ENCODE measurements around the gene HCN1.
"Not testable (repeated sequence)": the region's sequence is repeated elsewhere in the genome, so short reads cannot be mapped to it uniquely, and the experiment has no call there.

HCN1 gene

GRCh38 chr5:45623832-45624231 lies 72.3 kb downstream of the HCN1 start:
- intact Hi-C loops (cut with DNase I) = no loop called here
- DNase-seq = no peak

- intact Hi-C loops (cut with DNase I) = no loop called here
These were observed 73.8 kb downstream of the HCN1 start for GRCh38 chr5:45622365-45622764.

GRCh38 chr5:45617859-45618416 lies 78.2 kb downstream of the HCN1 start:
- no peak for DNase-seq
- intact Hi-C loops (cut with DNase I) = no loop called here

More at GRCh38 chr5:45622365-45622764, 73.8 kb downstream of the HCN1 start:
- no peak for DNase-seq

- no peak for DNase-seq
- intact Hi-C loops (cut with DNase I) = no loop called here
These were observed 86.5 kb downstream of the HCN1 start for GRCh38 chr5:45609661-45610060.

GRCh38 chr5:45604092-45604491 lies 92.1 kb downstream of the HCN1 start:
- no peak for DNase-seq
- intact Hi-C loops (cut with DNase I) = no loop called here

GRCh38 chr5:45601424-45601823 lies 94.8 kb downstream of the HCN1 start:
- DNase-seq = no peak
- intact Hi-C loops (cut with DNase I) = no loop called here

- DNase-seq = no peak
- intact Hi-C loops (cut with DNase I) = no loop called here
These were observed 99.9 kb downstream of the HCN1 start for GRCh38 chr5:45596320-45596719.

- intact Hi-C loops (cut with DNase I) = not testable (repeated sequence)
- peak in 3 of 10 donors; percentile 18 to 60 (median 58) for DNase-seq
These were observed 110.2 kb downstream of the HCN1 start for GRCh38 chr5:45586001-45586400.

GRCh38 chr5:45578270-45578669 lies 117.9 kb downstream of the HCN1 start:
- intact Hi-C loops (cut with DNase I) = no loop called here
- DNase-seq = no peak

- DNase-seq = no peak
- intact Hi-C loops (cut with DNase I) = no loop called here
These were observed 127.4 kb downstream of the HCN1 start for GRCh38 chr5:45568813-45569212.

GRCh38 chr5:45542421-45542820 lies 153.8 kb downstream of the HCN1 start:
- intact Hi-C loops (cut with DNase I) = no loop called here
- no peak for DNase-seq

GRCh38 chr5:45533663-45534062 lies 162.5 kb downstream of the HCN1 start:
- DNase-seq = no peak
- intact Hi-C loops (cut with DNase I) = no loop called here

GRCh38 chr5:45532826-45533624 lies 163.2 kb downstream of the HCN1 start:
- no peak for DNase-seq
- intact Hi-C loops (cut with DNase I) = no loop called here

GRCh38 chr5:45521067-45521466 lies 175.1 kb downstream of the HCN1 start:
- intact Hi-C loops (cut with DNase I) = no loop called here
- DNase-seq = no peak

- intact Hi-C loops (cut with DNase I) = no loop called here
- DNase-seq = no peak
These were observed 183.7 kb downstream of the HCN1 start for GRCh38 chr5:45512521-45512920.

- intact Hi-C loops (cut with DNase I) = no loop called here
- DNase-seq = no peak
These were observed 186.8 kb downstream of the HCN1 start for GRCh38 chr5:45509371-45509770.

- no peak for DNase-seq
- intact Hi-C loops (cut with DNase I) = no loop called here
These were observed 188.0 kb downstream of the HCN1 start for GRCh38 chr5:45508135-45508534.

- DNase-seq = peak in 8 of 10 donors; percentile 40 to 94 (median 68)
- intact Hi-C loops (cut with DNase I) = no loop called here
These were observed 189.0 kb downstream of the HCN1 start for GRCh38 chr5:45507178-45507577.

GRCh38 chr5:45499006-45499405 lies 197.2 kb downstream of the HCN1 start:
- DNase-seq = peak in 2 of 10 donors; percentile 38 to 55

GRCh38 chr5:45491368-45491767 lies 204.8 kb downstream of the HCN1 start:
- no peak for DNase-seq
- intact Hi-C loops (cut with DNase I) = no loop called here

More at GRCh38 chr5:45499006-45499405, 197.2 kb downstream of the HCN1 start:
- intact Hi-C loops (cut with DNase I) = not testable (repeated sequence)

- intact Hi-C loops (cut with DNase I) = no loop called here
- no peak for DNase-seq
These were observed 211.4 kb downstream of the HCN1 start for GRCh38 chr5:45484781-45485180.

- intact Hi-C loops (cut with DNase I) = no loop called here
- DNase-seq = peak in 1 of 10 donors; percentile 12
These were observed 242.1 kb downstream of the HCN1 start for GRCh38 chr5:45454114-45454513.
